GM18858 (cell line): Measurements from ENCODE around the gene LIN54.

Source experiments
- ATAC-seq: cut with Tn5 transposase; IDR thresholded peaks from one replicate; pipeline ENCODE4 v1.9.1; 2021; ENCODE audit not compliant: unreplicated experiment

The LIN54 gene

GRCh38 chr4:82896755-82897154, 113.9 kb downstream of the LIN54 start:
- no peak for ATAC-seq

DNA sequence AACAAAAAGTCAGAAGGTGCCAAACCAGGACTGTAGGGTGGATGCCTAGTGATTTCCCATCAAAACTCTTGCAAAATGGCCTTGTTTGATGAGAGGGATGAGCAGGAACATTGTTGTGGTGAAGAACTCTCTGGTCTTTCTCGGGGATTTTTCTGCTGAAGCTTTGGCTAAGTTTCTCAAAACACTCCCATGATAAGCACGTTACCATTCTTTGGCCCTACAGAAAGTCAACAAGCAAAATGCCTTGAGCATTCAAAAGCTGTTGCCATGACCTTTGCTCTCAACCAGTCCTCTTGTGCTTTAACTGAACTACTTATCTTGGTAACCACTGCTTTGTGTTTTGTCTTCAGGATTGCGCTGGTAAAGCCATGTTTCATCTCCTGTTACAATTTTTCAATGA, 116.7 kb downstream of the LIN54 start:
- no peak for ATAC-seq

GRCh38 chr4:82892467-82892802, 118.2 kb downstream of the LIN54 start:
- no peak for ATAC-seq

DNA sequence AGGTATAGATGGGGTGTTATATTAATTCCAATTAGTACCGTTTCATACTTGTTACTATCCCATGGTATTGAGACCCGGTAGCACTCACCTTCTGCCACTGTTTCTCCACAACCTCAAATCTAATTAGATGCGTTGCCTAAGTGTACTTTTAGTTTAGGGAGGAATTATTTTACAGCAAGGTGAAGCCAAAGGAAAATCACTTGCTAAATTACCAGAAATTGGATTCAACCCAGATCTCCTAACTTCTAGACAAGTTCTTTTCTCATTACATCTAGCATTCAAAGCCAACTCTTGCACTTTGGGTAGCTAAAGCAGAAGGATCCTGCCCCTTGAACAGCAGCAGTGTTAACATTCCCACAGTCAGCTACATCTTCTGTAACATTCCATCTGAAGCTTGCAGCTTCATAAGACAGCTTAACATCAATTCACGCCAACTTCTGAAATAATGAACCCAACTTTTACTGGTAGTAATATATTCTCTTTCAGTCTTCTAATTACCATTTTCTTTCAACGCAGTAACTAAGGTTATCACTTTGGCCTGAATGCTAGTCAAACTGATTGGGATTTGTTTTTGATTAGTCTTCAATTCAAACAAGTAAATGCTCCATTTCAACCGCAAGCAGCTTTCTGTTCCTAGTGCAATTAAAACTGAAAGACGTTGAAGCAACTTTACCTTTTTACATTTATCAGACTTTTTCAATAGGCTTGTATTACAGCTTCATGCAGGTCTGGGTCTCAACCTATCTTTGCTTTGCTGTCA, 118.7 kb downstream of the LIN54 start:
- ATAC-seq: no peak

- ATAC-seq: peak; percentile 78
These were observed 119.5 kb downstream of the LIN54 start, which contains the start of gene SEC31A for GRCh38 chr4:82890901-82891706. Gene SEC31A (minus strand): TSS chr4:82891153. CDS start chr4:82881936, 9,217 bp downstream.

DNA sequence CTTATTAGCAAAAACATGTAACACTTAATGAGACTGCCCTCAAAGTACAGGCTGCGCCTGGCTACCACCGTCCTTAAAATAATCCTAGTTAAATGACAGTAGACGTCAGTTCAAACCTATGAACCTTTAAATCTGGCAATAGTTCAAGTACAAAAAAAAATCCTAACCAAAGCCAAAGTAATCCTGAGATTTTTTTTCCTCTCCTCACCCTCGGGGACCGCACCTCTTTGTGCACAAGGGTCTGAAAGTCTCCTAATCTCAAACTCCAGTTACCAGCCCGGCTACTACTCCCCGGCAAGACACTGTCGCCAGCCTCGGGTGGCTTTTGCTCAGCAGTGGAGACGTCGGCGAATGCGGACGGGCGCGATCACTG, 120.1 kb downstream of the LIN54 start:
- ATAC-seq: peak; percentile 28

- ATAC-seq: no peak
These were observed 121.3 kb downstream of the LIN54 start for GRCh38 chr4:82889287-82889686.

GRCh38 chr4:82886147-82886942, 124.3 kb downstream of the LIN54 start:
- no peak for ATAC-seq

DNA sequence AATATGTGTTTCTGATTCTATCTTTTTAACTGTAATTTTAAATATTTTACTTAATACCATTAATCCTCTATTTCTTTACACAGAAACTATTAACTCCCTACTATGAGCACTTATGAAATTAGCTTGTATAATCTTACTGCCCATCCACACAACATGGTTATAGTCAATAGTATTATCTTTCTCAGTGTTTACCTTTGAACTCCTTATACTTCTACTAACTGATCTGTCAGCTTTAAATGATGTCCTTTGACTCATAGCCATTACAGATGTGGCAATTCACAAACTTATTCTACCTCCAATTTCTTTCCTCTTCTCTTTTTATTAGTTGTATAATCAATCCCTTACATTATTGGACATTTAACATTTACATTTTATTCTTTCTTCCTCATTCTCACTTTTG, 125.2 kb downstream of the LIN54 start:
- no peak for ATAC-seq
